ENCODE data around the gene SLC35E4.

The SLC35E4 gene

DNA sequence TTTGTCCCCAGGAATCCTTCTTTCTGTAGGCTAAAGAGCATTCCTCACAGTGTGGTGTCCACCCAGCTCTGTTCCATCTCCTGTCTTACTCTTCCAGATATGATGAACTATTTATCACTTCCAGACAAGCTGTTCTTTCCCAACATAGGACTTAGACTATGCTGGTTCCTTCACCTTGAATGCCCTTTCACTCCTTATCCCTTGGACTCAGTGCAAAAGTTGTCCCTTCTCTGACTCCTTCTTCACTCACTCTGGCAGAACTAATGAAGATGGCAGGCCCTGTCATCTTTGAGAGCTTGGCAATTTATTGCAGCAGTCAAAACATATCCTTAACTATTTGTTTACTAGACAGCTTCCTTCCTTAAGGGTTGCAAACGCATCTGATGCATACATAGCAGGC, 55.6 kb downstream of the SLC35E4 start:
- no peak for DNase-seq (ENCODE audit: low read depth in 2 of 2)

DNA sequence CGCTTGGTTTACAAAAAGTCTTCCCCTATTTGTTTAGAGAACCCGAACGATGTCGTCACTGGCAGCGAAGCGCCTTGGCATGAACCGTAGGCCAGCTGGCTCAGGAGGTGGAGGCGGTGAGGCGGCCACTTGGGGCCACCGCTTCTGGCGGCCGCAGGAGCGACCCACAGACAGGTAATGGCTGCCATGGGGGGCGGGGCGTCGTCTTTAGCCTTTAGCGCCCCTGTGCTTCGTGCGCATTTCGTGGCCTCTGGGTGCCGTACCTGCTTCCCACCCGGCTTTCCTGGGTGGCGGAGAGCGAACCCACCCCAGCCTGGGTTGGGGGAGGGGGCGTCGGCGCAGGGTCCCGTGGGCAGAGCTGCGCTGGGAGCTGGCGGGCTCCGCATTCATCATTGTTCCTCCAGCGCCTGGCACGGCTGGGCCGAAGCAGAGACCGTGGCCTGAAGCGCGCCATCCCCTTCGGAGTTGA, 58.6 kb downstream of the SLC35E4 start:
- DNase-seq (ENCODE audit: low read depth in 2 of 2), result peak in 1 of 2 donors; percentile 48

DNA sequence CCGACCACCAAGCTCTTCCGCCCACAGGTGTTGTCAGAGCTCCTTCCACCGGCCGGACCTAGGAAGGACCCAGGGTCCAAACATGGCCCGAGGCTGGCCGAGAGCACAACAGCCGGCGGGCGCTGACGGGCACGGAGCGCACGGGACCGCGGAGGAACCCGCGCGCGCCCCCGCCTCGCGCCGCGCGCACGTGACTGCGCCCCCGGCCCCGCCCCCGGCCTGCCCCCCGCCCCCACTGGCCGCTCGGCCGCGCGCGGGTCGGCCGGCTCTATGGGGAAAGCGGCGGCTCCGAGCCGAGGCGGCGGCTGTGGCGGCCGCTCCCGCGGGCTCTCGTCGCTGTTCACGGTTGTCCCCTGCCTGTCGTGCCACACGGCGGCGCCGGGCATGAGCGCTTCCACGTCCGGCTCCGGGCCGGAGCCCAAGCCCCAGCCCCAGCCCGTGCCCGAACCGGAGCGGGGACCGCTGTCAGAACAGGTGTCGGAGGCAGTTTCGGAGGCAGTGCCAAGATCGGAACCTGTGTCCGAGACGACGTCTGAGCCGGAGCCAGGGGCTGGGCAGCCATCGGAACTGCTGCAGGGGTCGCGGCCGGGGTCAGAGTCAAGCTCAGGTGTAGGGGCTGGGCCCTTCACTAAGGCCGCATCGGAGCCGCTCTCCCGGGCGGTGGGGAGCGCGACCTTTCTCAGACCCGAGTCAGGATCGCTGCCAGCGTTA, 59.2 kb downstream of the SLC35E4 start, which contains the start of gene OSBP2:
OSBP2 (plus strand) TSS at position 235 of the 711 bp plus-strand sequence; CDS start at position 271, 36 bp downstream.
- no peak for DNase-seq (ENCODE audit: low read depth in 2 of 2)

DNA sequence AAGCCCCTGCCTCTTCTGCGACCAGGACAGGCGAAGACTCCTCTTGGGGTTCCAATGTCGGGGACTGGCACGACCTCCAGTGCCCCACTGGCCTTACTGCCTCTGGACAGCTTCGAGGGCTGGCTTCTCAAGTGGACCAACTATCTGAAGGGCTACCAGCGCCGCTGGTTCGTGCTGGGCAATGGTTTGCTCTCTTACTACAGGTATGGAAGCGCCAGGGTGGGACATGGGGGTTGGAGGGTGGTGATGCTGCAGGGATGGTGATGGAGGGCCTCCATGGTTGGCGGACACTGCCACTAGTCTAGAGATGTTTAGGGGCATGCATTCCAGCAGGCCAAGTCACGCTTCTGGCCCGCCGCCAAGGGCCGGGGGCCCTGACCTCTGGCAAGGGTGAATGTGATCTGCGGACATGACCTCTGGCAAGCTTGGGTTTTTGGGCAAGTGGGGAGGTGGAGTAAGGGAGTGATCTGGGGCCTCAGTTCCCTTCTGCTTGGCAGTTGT, 59.8 kb downstream of the SLC35E4 start:
- DNase-seq (ENCODE audit: low read depth in 2 of 2), result no peak

DNA sequence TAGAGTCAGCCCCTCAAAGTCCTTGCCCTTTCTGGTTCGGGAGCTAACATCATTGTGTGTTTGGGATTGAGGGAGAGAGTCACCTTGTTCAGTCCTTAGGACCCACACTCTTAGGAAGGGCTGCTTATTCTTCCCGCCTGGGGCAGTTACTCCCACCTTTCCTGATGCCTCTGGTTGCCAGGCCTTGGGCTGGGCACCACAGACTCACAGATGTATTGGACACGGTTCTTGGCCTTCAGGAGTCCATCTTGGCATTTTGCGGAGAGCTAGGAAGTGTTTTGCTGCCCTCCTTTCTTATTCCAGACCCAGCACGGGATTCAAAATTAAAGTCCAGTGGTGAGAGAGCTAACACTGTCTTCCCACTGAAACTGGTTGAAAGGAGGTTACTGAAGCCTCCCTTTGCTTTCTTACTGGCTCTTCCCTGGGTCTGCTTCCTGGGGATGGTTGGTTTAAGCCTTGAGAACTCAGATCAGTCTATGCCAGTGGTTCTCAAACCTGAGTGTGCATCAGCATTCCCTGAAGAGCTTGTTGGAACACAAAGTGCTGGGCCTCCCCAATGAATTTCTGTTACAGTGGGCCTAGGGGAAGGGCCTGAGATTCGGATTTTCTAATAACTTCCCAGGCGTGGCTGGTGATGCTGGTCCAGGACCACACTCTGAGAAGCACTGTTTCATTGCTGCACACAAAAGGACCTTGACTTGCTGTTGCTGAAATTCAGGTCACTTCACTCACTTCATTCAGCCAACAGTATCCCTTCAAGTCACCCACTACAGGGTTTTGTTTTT, 60.5 kb downstream of the SLC35E4 start:
- no peak for DNase-seq (ENCODE audit: low read depth in 2 of 2)
